VCaP (cell line): Measurements from ENCODE around the gene SMLR1.

ENCODE experiments used
- H3K27ac ChIP-seq: fragments of 450-650 bp; 2 replicates; pipeline ENCODE4 v1.5.1; 2017
- CTCF ChIP-seq: fragments of 450-650 bp; conservative IDR thresholded peaks from 2 replicates; pipeline ENCODE4 v1.5.1; 2017; ENCODE audit warnings: mild to moderate bottlenecking, moderate library complexity

SMLR1 gene

GRCh38 chr6:130827247-130828149 lies at the start of gene SMLR1:
TSS of gene SMLR1 (plus strand) at chr6:130827406. CDS start at chr6:130827414, 8 bp downstream.
- no peak for TF ChIP-seq CTCF
- no peak within 1 kb of the TSS for H3K27ac ChIP-seq

GRCh38 chr6:130778946-130779657 lies 48.1 kb upstream of the SMLR1 start:
- no peak overlapping the region for H3K27ac ChIP-seq
- no peak for TF ChIP-seq CTCF

GRCh38 chr6:130779658-130780033 lies 47.6 kb upstream of the SMLR1 start:
- no peak overlapping the region for H3K27ac ChIP-seq
- TF ChIP-seq CTCF = no peak

GRCh38 chr6:130780122-130780521 lies 47.1 kb upstream of the SMLR1 start:
- no peak for TF ChIP-seq CTCF
- no peak overlapping the region for H3K27ac ChIP-seq

GRCh38 chr6:130781557-130781956 lies 45.6 kb upstream of the SMLR1 start:
- TF ChIP-seq CTCF = no peak
- no peak overlapping the region for H3K27ac ChIP-seq

GRCh38 chr6:130783416-130784107 lies 43.6 kb upstream of the SMLR1 start:
- TF ChIP-seq CTCF = no peak
- H3K27ac ChIP-seq = no peak overlapping the region
